GM23248 (cell line): Measurements from ENCODE around the gene ABLIM2.

Experiments
- EZH2 ChIP-seq: fragments of 200-600 bp; sonication (generic); IDR thresholded peaks from 2 replicates; pipeline ENCODE4 v1.6.1; 2018; ENCODE audit warnings: antibody characterized with exemption, mild to moderate bottlenecking; ENCODE audit not compliant: insufficient read depth, poor library complexity, severe bottlenecking
- EZH2phosphoT487 ChIP-seq: fragments of 200-600 bp; sonication (generic); IDR thresholded peaks from 2 replicates; pipeline ENCODE4 v1.6.1; 2018; ENCODE audit warnings: antibody characterized with exemption, moderate library complexity, mild to moderate bottlenecking, low read depth; ENCODE audit not compliant: insufficient read depth

DNA sequence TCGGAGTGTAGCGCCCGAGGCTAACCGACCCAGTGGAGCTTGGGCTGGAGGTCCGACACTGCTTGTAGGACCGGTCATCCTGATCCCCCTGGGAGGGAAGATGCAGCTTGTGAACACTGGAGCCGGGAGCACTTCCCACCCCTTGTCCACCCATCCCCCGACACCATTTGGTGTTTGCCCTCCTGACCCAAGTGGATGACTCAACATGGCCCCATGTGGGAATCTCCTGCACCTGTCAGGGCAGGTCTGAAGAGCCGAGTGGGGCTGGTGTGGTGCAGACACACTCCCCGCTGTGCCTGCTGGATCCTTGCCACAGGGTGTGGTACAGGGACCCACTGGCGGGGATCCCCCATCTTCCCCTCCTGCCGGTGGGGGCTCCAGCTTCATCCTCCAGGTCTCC, 128.9 kb downstream of the ABLIM2 start:
- TF ChIP-seq EZH2phosphoT487 (no peak), EZH2 (no peak)
